ENCODE data around the gene SKI. TPM values are rescaled to one million over a fixed set of nuclear protein-coding genes. Genes with fewer than 3 reads are reported as not detected.
A peak's percentile ranks its signal among the peaks of the same experiment; 100 is the strongest.

The SKI gene
- total RNA-seq, 1 donor from 2014 or later: 40.7 TPM

- Mint-ChIP-seq H3K4me1 (peaks cover 49% of the 10 kb centered on the region), H3K36me3 (ENCODE audit: low read depth) (peaks cover 5% of the 10 kb centered on the region), H3K4me3 (no peak overlapping the region), H3K27ac (no peak overlapping the region), H3K9me3 (no peaks in the 10 kb centered on the region), H3K27me3 (no peaks in the 10 kb centered on the region)
- DNase-seq: no peak
- intact Hi-C loops (cut with micrococcal nuclease): loop anchor here (10.0 kb wide), 1 partner anchor 287 kb away; the partner anchor contains the start of gene PRXL2B
Observed at GRCh38 chr1:2297246-2298011, 69.3 kb downstream of the SKI start.

GRCh38 chr1:2298685-2299084, 70.6 kb downstream of the SKI start:
- Mint-ChIP-seq H3K36me3 (ENCODE audit: low read depth) (peaks cover 5% of the 10 kb centered on the region), H3K4me1 (peaks cover 44% of the 10 kb centered on the region)

GRCh38 chr1:2299131-2299627, 71.1 kb downstream of the SKI start:
- intact Hi-C loops (cut with micrococcal nuclease): loop anchor here (10.0 kb wide), 1 partner anchor 286 kb away; the partner anchor contains the start of gene PRXL2B
- Mint-ChIP-seq H3K36me3 (ENCODE audit: low read depth) (peaks cover 7% of the 10 kb centered on the region), H3K9me3 (no peaks in the 10 kb centered on the region), H3K27ac (peak overlapping the region; percentile 78), H3K4me1 (peaks cover 40% of the 10 kb centered on the region), H3K27me3 (no peaks in the 10 kb centered on the region), H3K4me3 (peak overlapping the region; percentile 44)
- DNase-seq: no peak

More at GRCh38 chr1:2298685-2299084, 70.6 kb downstream of the SKI start:
- H3K27me3 Mint-ChIP-seq: no peaks in the 10 kb centered on the region
- peak overlapping the region; percentile 44 for H3K4me3 Mint-ChIP-seq
- intact Hi-C loops (cut with micrococcal nuclease): loop anchor here (10.0 kb wide), 1 partner anchor 286 kb away; the partner anchor contains the start of gene PRXL2B
- DNase-seq: no peak
- peak overlapping the region; percentile 64 for H3K27ac Mint-ChIP-seq
- H3K9me3 Mint-ChIP-seq: no peaks in the 10 kb centered on the region

GRCh38 chr1:2300004-2300771, 72.1 kb downstream of the SKI start:
- Mint-ChIP-seq H3K27ac (peak overlapping the region; percentile 94), H3K36me3 (ENCODE audit: low read depth) (peaks cover 11% of the 10 kb centered on the region), H3K9me3 (no peaks in the 10 kb centered on the region), H3K4me3 (peak overlapping the region; percentile 83), H3K27me3 (no peaks in the 10 kb centered on the region), H3K4me1 (peaks cover 35% of the 10 kb centered on the region)
- peak; percentile 92 for DNase-seq
- intact Hi-C loops (cut with micrococcal nuclease): loop anchor here (1.0 to 10.0 kb wide), 7 partner anchors 10 to 247 kb away; partner anchors contain the start of gene PANK4

- Mint-ChIP-seq H3K9me3 (no peaks in the 10 kb centered on the region), H3K27ac (peak overlapping the region; percentile 94), H3K36me3 (ENCODE audit: low read depth) (peaks cover 15% of the 10 kb centered on the region), H3K4me1 (peaks cover 27% of the 10 kb centered on the region), H3K27me3 (no peaks in the 10 kb centered on the region), H3K4me3 (peak overlapping the region; percentile 83)
- intact Hi-C loops (cut with micrococcal nuclease): loop anchor here (1.0 to 10.0 kb wide), 7 partner anchors 11 to 246 kb away; partner anchors contain the start of gene PANK4
- peak; percentile 95 for DNase-seq
Observed at GRCh38 chr1:2300851-2301606, 72.9 kb downstream of the SKI start.

GRCh38 chr1:2301607-2302291, 73.6 kb downstream of the SKI start:
- Mint-ChIP-seq H3K9me3 (no peaks in the 10 kb centered on the region), H3K4me3 (peak overlapping the region; percentile 83), H3K36me3 (ENCODE audit: low read depth) (peaks cover 13% of the 10 kb centered on the region), H3K27me3 (no peaks in the 10 kb centered on the region), H3K27ac (peak overlapping the region; percentile 94), H3K4me1 (peaks cover 21% of the 10 kb centered on the region)
- DNase-seq: no peak
- intact Hi-C loops (cut with micrococcal nuclease): loop anchor here (2.0 to 10.0 kb wide), 4 partner anchors 13 to 246 kb away; partner anchors contain the start of gene PANK4

GRCh38 chr1:2302292-2302925, 74.3 kb downstream of the SKI start:
- H3K4me3 Mint-ChIP-seq: no peak overlapping the region
- intact Hi-C loops (cut with micrococcal nuclease): loop anchor here (5.0 to 10.0 kb wide), 2 partner anchors 222 to 245 kb away; partner anchors contain the start of gene PANK4
- peak overlapping the region; percentile 20 for H3K27ac Mint-ChIP-seq
- H3K9me3 Mint-ChIP-seq: no peaks in the 10 kb centered on the region
- H3K4me1 Mint-ChIP-seq: peaks cover 20% of the 10 kb centered on the region
- no peaks in the 10 kb centered on the region for H3K27me3 Mint-ChIP-seq
- H3K36me3 Mint-ChIP-seq (ENCODE audit: low read depth): peaks cover 17% of the 10 kb centered on the region
- no peak for DNase-seq

- peaks cover 22% of the 10 kb centered on the region for H3K36me3 Mint-ChIP-seq (ENCODE audit: low read depth)
- intact Hi-C loops (cut with micrococcal nuclease): loop anchor here (5.0 to 10.0 kb wide), 2 partner anchors 222 to 244 kb away; partner anchors contain the start of gene PANK4
- H3K27ac Mint-ChIP-seq: no peak overlapping the region
Observed at GRCh38 chr1:2303016-2303775, 75.1 kb downstream of the SKI start.

GRCh38 chr1:2303781-2304180, 75.7 kb downstream of the SKI start:
- DNase-seq: no peak
- intact Hi-C loops (cut with micrococcal nuclease): loop anchor here (5.0 to 10.0 kb wide), 2 partner anchors 221 to 244 kb away; partner anchors contain the start of gene PANK4
- Mint-ChIP-seq H3K9me3 (no peaks in the 10 kb centered on the region), H3K36me3 (ENCODE audit: low read depth) (peaks cover 28% of the 10 kb centered on the region), H3K27ac (no peak overlapping the region), H3K27me3 (no peaks in the 10 kb centered on the region), H3K4me1 (peaks cover 17% of the 10 kb centered on the region), H3K4me3 (no peak overlapping the region)

More at GRCh38 chr1:2303016-2303775, 75.1 kb downstream of the SKI start:
- Mint-ChIP-seq H3K9me3 (no peaks in the 10 kb centered on the region), H3K27me3 (no peaks in the 10 kb centered on the region), H3K4me1 (peaks cover 20% of the 10 kb centered on the region), H3K4me3 (no peak overlapping the region)
- no peak for DNase-seq

GRCh38 chr1:2304282-2304681, 76.2 kb downstream of the SKI start:
- Mint-ChIP-seq H3K36me3 (ENCODE audit: low read depth) (peaks cover 29% of the 10 kb centered on the region), H3K9me3 (no peaks in the 10 kb centered on the region), H3K27me3 (no peaks in the 10 kb centered on the region), H3K4me3 (no peak overlapping the region), H3K27ac (no peak overlapping the region), H3K4me1 (peaks cover 15% of the 10 kb centered on the region)
- intact Hi-C loops (cut with micrococcal nuclease): loop anchor here (5.0 to 10.0 kb wide), 2 partner anchors 221 to 243 kb away; partner anchors contain the start of gene PANK4
- DNase-seq: no peak

GRCh38 chr1:2304921-2305681, 77.0 kb downstream of the SKI start:
- Mint-ChIP-seq H3K27ac (no peak overlapping the region), H3K4me3 (no peak overlapping the region), H3K36me3 (ENCODE audit: low read depth) (peaks cover 30% of the 10 kb centered on the region), H3K4me1 (peaks cover 8% of the 10 kb centered on the region), H3K9me3 (no peaks in the 10 kb centered on the region), H3K27me3 (no peaks in the 10 kb centered on the region)
- intact Hi-C loops (cut with micrococcal nuclease): loop anchor here (5.0 to 10.0 kb wide), 2 partner anchors 220 to 242 kb away; partner anchors contain the start of gene PANK4
- no peak for DNase-seq

All from activated CD4-positive, alpha-beta T cell treated with anti-CD3 and anti-CD28 coated beads, Interleukin-2, amount 10 ng/mL, durations not matched to agents 24 days and 14 days (primary cell).